ENCODE results near the gene ERMAP.

ERMAP gene

GRCh38 chr1:42880384-42880783 lies 63.5 kb downstream of the ERMAP start:
- DNase-seq (ENCODE audit: low read depth): no peak
- in situ Hi-C loops (cut with HindIII; ENCODE audit: low sequenced_read_pairs): no loop called here
- TF ChIP-seq, protein P1, sequence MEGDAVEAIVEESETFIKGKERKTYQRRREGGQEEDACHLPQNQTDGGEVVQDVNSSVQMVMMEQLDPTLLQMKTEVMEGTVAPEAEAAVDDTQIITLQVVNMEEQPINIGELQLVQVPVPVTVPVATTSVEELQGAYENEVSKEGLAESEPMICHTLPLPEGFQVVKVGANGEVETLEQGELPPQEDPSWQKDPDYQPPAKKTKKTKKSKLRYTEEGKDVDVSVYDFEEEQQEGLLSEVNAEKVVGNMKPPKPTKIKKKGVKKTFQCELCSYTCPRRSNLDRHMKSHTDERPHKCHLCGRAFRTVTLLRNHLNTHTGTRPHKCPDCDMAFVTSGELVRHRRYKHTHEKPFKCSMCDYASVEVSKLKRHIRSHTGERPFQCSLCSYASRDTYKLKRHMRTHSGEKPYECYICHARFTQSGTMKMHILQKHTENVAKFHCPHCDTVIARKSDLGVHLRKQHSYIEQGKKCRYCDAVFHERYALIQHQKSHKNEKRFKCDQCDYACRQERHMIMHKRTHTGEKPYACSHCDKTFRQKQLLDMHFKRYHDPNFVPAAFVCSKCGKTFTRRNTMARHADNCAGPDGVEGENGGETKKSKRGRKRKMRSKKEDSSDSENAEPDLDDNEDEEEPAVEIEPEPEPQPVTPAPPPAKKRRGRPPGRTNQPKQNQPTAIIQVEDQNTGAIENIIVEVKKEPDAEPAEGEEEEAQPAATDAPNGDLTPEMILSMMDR (IDR thresholded peaks at IDR 0.05; ENCODE audit: low read depth, low read length, missing control alignments): no peak
- H3K4me3 ChIP-seq (ENCODE audit: low read depth, low read length): no peak overlapping the region

GRCh38 chr1:42886046-42886739 lies 69.3 kb downstream of the ERMAP start:
- TF ChIP-seq, protein P1 (IDR thresholded peaks at IDR 0.05; ENCODE audit: low read depth, low read length, missing control alignments): no peak
- in situ Hi-C loops (cut with HindIII; ENCODE audit: low sequenced_read_pairs): no loop called here
- H3K4me3 ChIP-seq (ENCODE audit: low read depth, low read length): no peak overlapping the region
- DNase-seq (ENCODE audit: low read depth): no peak

GRCh38 chr1:42886800-42887199 lies 69.9 kb downstream of the ERMAP start:
- TF ChIP-seq, protein P1 (IDR thresholded peaks at IDR 0.05; ENCODE audit: low read depth, low read length, missing control alignments): no peak
- in situ Hi-C loops (cut with HindIII; ENCODE audit: low sequenced_read_pairs): no loop called here
- no peak for DNase-seq (ENCODE audit: low read depth)
- no peak overlapping the region for H3K4me3 ChIP-seq (ENCODE audit: low read depth, low read length)

DNA sequence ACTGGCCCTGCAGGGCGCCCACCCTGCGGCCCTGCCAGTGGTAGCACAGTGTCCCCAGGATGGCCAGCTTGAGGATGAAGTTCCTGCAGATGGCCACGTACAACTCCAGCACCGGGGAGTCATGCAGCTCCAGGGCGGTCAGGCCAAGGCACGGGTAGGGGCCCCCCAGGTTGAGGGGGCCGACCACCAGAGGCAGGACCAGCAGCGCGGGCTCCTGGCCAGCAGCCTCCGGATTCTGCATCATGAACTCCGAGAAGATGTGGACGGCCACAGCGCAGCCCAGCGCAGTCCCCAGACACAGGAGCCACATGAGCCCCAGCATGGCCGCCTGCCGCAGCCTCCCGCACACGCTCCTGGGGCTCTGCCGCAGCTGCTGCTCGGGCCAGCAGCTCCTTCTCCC lies 70.4 kb downstream of the ERMAP start:
- in situ Hi-C loops (cut with HindIII; ENCODE audit: low sequenced_read_pairs): no loop called here
- no peak overlapping the region for H3K4me3 ChIP-seq (ENCODE audit: low read depth, low read length)
- TF ChIP-seq, protein P1 (IDR thresholded peaks at IDR 0.05; ENCODE audit: low read depth, low read length, missing control alignments): no peak
- DNase-seq (ENCODE audit: low read depth): no peak

DNA sequence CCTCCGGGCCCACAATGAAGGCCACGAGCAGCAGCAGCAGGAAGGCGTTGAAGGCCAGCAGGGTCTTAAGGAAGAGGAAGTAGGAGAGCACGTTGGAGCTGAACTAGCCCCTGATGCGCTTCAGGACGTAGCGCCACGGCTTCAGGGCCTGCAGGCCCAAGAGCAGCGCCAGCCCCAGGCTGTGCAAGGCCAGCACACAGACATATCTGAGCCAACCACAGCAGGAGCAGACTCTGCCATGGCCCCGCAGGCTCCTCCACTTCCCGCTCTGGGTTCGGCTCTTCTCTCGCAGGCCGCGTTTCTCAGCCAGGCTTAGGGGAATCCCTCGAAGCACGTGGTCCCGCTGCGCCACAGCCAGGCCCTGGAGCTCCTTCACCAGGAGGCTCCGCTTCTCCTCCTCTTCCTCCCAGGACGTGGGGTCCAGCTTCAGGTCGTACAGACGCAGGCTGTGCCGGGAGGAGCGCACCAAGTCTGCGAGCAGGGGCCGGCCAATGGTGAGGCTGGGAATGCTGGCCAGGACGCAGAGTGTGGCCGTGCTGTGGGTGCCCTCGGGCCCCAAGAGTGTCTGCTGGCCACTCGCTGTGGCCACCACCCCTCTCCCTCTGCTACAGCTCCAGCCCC lies 71.2 kb downstream of the ERMAP start:
- TF ChIP-seq, protein P1 (IDR thresholded peaks at IDR 0.05; ENCODE audit: low read depth, low read length, missing control alignments): no peak
- no peak for DNase-seq (ENCODE audit: low read depth)
- no peak overlapping the region for H3K4me3 ChIP-seq (ENCODE audit: low read depth, low read length)
- in situ Hi-C loops (cut with HindIII; ENCODE audit: low sequenced_read_pairs): no loop called here

DNA sequence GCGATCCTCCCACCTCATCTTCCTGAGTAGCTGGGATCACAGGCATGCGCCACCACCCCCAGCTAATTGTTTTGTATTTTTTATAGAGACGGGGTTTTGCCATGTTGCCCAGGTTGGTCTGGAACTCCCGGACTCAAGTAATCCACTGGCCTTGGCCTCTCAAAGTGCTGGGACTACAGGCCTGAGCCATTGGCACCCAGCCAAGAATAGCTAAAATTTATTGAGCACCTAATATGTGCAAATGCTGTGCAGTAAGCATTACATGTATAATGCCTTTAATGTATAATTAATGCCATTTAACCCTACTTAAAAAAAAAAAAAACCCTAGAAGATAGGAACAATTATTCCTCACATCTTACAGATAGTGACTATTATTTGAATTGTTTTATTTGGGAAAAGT lies 72.3 kb downstream of the ERMAP start:
- in situ Hi-C loops (cut with HindIII; ENCODE audit: low sequenced_read_pairs): no loop called here
- DNase-seq (ENCODE audit: low read depth): no peak
- H3K4me3 ChIP-seq (ENCODE audit: low read depth, low read length): no peak overlapping the region
- TF ChIP-seq, protein P1 (IDR thresholded peaks at IDR 0.05; ENCODE audit: low read depth, low read length, missing control alignments): no peak

Data from astrocyte of the cerebellum (primary cell).